Tibial artery (tissue), 4 donors: ENCODE measurements around the gene WDR91.

ENCODE experiments used
- DNase-seq, 2 donors: peaks; one replicate each; pipeline ENCODE4 v3.0.0-alpha.2; 2019
- H3K27ac ChIP-seq, 2 donors: fragments of 200-600 bp; sonication (generic) in 1 of 2; 1 replicate in 1 of 2; 2 replicates in 1 of 2; pipeline ENCODE4 v1.5.1; 2018 to 2019; ENCODE audit warnings: mild to moderate bottlenecking in 1 of 2
- H3K27me3 ChIP-seq, 2 donors: fragments of 200-600 bp; sonication (generic) in 1 of 2; one replicate each; pipeline versions ENCODE4 v1.5.1 to v1.6.0; 2016 to 2019
- H3K36me3 ChIP-seq, 3 donors: fragments of 200-600 bp; sonication (generic) in 2 of 3; one replicate each; pipeline ENCODE4 v1.5.1; 2016 to 2019; ENCODE audit warnings: mild to moderate bottlenecking in 2 of 3
- H3K4me1 ChIP-seq, 4 donors: fragments of 200-600 bp; sonication (generic) in 2 of 4; 1 replicate in 3 of 4; 2 replicates in 1 of 4; pipeline ENCODE4 v1.5.1; 2016 to 2019
- H3K4me3 ChIP-seq, 2 donors: fragments of 200-600 bp; sonication (generic) in 1 of 2; 1 replicate in 1 of 2; 2 replicates in 1 of 2; pipeline ENCODE4 v1.5.1; 2018 to 2019; ENCODE audit warnings: mild to moderate bottlenecking in 2 of 2
- H3K9me3 ChIP-seq, 3 donors: fragments of 200-600 bp; sonication (generic) in 1 of 3; one replicate each; pipeline ENCODE4 v1.5.1; 2016 to 2019
- intact Hi-C: fragments of 100-400 bp; cut with DNase I; formaldehyde crosslinking; loops from one replicate; pipeline ENCODE4 v1.15.0; 2023; ENCODE audit warnings: low total_unique reads
- TF ChIP-seq, protein P1 (sequence below), 2 experiments: fragments of 200-600 bp in 1 of 2; fragments of 450-650 bp in 1 of 2; IDR thresholded peaks; one replicate each; pipeline ENCODE4 v1.5.1; 2017 to 2019; ENCODE audit warnings: antibody characterized with exemption in 2 of 2, mild to moderate bottlenecking in 1 of 2, moderate library complexity in 1 of 2

The WDR91 gene

DNA sequence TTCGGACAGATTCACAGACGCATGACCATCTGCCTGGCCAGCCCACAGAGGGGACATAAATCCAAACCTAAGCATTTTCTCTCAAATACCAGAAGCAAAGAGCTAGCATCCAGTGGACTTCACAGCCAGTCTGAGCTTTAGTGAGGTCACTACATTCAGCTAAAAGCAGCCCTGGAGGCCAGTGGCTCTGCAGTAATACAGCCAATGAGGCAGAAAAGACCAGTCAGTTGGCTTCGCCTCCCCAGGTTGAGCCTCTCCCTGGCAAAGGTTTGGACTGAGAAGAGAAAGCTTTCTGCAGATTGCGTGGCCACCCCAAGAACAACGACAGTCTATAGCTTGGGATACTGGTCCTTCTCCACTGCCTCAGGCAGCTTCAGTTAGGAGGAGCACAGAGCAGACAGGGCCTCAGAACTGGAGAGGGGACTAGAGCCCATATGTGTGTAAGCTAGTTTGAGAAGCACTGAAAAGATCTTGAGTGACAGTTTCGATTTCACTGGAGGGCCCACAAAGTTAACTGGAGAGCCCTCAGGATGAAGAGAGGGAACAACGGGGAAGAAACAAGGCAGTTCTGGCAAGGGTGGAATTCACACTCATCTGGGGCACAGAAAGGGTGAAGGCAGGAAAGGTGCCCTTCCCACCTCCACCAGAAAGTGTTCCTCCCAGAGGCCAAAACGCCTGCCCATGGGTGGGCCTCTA lies 3.8 kb downstream of the WDR91 start:
- intact Hi-C loops, result no loop called here
- H3K27ac ChIP-seq, result no peak overlapping the region
- no peak overlapping the region for H3K4me3 ChIP-seq
- peaks cover 0 to 38% (median 20%) of the 10 kb centered on the region in 4 donors for H3K4me1 ChIP-seq
- H3K36me3 ChIP-seq, result peaks cover 28 to 30% (median 30%) of the 10 kb centered on the region in 3 donors
- H3K9me3 ChIP-seq, result no peaks in the 10 kb centered on the region
- TF ChIP-seq, protein P1, sequence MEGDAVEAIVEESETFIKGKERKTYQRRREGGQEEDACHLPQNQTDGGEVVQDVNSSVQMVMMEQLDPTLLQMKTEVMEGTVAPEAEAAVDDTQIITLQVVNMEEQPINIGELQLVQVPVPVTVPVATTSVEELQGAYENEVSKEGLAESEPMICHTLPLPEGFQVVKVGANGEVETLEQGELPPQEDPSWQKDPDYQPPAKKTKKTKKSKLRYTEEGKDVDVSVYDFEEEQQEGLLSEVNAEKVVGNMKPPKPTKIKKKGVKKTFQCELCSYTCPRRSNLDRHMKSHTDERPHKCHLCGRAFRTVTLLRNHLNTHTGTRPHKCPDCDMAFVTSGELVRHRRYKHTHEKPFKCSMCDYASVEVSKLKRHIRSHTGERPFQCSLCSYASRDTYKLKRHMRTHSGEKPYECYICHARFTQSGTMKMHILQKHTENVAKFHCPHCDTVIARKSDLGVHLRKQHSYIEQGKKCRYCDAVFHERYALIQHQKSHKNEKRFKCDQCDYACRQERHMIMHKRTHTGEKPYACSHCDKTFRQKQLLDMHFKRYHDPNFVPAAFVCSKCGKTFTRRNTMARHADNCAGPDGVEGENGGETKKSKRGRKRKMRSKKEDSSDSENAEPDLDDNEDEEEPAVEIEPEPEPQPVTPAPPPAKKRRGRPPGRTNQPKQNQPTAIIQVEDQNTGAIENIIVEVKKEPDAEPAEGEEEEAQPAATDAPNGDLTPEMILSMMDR (IDR thresholded peaks at IDR 0.05), result no peak
- no peaks in the 10 kb centered on the region for H3K27me3 ChIP-seq
- no peak for DNase-seq

DNA sequence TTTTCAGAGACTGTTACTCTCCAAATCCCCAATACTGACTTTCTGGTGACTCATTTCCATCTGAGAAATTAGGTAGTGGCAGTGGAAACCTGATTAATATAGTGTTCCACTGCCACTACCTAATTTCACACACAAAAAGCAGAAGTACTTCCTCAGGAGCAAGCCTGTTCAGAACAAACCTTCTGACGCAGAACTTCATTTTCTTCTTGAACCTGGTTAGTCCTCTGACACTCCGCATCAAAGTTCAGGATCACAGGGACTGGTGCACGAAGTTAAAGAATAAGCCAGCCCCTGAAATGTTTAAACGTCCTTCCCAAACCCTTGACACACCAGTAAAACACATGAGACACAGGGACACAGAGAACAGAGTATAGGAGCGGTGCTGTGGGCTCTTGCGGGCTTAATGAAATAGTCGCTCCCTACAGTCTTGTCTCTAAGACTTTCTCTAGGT lies 4.4 kb downstream of the WDR91 start:
- H3K27ac ChIP-seq, result no peak overlapping the region
- H3K9me3 ChIP-seq, result no peaks in the 10 kb centered on the region
- no peak overlapping the region for H3K4me3 ChIP-seq
- intact Hi-C loops, result no loop called here
- peaks cover 0 to 38% (median 20%) of the 10 kb centered on the region in 4 donors for H3K4me1 ChIP-seq
- no peak for DNase-seq
- H3K36me3 ChIP-seq, result peaks cover 30 to 34% (median 30%) of the 10 kb centered on the region in 3 donors
- no peaks in the 10 kb centered on the region for H3K27me3 ChIP-seq
- TF ChIP-seq, protein P1 (IDR thresholded peaks at IDR 0.05), result no peak

DNA sequence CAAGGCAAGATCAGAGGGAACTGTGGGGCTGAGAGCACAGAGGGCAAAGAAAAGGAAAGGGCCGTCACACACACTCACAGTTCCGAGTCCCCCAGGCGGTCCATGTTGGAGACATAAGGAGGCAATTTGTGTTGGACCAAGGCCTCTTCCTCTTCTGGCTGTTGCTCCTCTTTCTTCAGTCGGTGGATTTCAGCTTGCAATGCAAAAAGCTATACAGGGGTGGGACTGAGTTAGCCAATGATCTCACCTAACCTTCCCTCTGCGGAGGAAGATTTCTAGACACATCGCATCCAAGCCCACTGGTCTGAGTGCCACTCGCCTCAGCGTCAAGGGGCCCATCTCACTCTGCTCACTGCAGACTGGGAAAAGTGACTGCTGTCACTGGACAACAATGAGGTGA lies 5.5 kb downstream of the WDR91 start:
- intact Hi-C loops, result no loop called here
- Histone ChIP-seq H3K9me3 (no peaks in the 10 kb centered on the region), H3K4me3 (no peak overlapping the region), H3K4me1 (peaks cover 0 to 38% (median 20%) of the 10 kb centered on the region in 4 donors), H3K36me3 (peaks cover 30 to 42% (median 34%) of the 10 kb centered on the region in 3 donors), H3K27me3 (no peaks in the 10 kb centered on the region), H3K27ac (no peak overlapping the region)
- DNase-seq, result no peak
- TF ChIP-seq, protein P1 (IDR thresholded peaks at IDR 0.05), result no peak

DNA sequence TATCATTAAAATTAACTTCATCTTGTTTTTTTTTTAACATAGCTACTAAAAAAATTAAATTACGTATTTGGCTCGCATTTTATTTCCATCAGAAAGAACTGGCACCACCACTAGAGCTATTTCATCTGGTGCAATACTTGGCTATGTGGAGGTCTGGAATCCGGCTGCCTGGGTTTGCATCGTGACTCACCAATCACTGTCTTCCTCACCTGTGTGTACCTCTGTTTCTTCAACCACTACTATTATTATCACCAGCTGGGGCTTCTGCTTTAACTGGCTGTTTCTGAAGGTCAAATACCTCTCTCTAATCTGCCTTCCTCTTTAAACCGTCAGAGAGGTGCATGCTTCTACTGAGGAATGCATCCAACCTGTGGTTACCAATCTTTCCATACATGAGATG lies 6.5 kb downstream of the WDR91 start:
- Histone ChIP-seq H3K27me3 (no peaks in the 10 kb centered on the region), H3K4me1 (peaks cover 0 to 31% (median 16%) of the 10 kb centered on the region in 4 donors), H3K36me3 (peaks cover 34 to 51% (median 41%) of the 10 kb centered on the region in 3 donors), H3K9me3 (no peaks in the 10 kb centered on the region), H3K4me3 (no peak overlapping the region), H3K27ac (no peak overlapping the region)
- DNase-seq, result no peak
- intact Hi-C loops, result no loop called here
- TF ChIP-seq, protein P1 (IDR thresholded peaks at IDR 0.05), result no peak

DNA sequence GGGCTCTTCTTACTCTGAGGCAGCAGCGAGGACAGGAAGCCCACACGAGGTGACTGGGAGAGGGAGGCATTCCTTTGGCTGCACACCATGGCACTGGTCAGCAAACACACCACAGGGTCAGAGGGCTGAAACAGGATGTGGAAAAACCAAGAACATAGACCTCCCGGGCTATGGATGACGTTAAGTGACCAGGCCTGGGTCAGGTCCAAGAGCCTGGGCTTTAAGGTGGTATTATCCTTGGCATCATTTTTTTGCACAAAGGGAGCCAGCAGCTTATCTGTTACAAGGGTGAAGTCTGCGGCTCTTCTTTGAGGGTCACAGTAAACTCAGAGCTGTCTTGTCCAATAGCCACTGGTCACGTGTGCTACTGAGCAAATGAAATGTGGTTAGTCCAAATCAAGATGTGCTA lies 7.0 kb downstream of the WDR91 start:
- Histone ChIP-seq H3K27me3 (no peaks in the 10 kb centered on the region), H3K4me3 (no peak overlapping the region), H3K4me1 (peaks cover 0 to 26% (median 13%) of the 10 kb centered on the region in 4 donors), H3K9me3 (no peaks in the 10 kb centered on the region), H3K27ac (no peak overlapping the region), H3K36me3 (peaks cover 39 to 57% (median 46%) of the 10 kb centered on the region in 3 donors)
- TF ChIP-seq, protein P1 (IDR thresholded peaks at IDR 0.05), result no peak
- intact Hi-C loops, result no loop called here
- DNase-seq, result no peak
